ENCODE results near the gene ROR1. TPM values are rescaled to one million over a fixed set of nuclear protein-coding genes. Genes with fewer than 3 reads are reported as not detected.

Gene ROR1
- total RNA-seq, 1 donor from 2014 or later: 13.1 TPM

GRCh38 chr1:63907051-63907450 lies 133.2 kb downstream of the ROR1 start:
- DNase-seq (ENCODE audit: low spot score): no peak

DNA sequence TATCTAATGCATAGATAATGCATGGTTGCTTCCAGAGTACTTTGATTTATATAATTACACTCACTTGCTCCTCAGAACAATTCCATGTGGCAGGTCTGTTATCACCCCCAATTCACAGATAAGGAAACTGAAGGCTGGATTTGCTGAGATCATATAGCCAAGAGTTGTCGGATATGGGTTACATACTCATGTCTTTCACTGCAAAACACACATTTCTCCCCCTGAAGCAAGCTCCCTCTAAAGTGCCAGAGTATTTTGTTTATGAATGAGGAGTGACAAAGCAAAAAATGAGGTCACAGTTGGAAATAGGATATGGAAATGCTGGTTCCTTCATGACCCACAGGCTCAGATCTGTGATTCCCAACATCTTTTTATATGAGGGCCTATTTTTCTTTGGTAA lies 134.2 kb downstream of the ROR1 start:
- no peak for DNase-seq (ENCODE audit: low spot score)

DNA sequence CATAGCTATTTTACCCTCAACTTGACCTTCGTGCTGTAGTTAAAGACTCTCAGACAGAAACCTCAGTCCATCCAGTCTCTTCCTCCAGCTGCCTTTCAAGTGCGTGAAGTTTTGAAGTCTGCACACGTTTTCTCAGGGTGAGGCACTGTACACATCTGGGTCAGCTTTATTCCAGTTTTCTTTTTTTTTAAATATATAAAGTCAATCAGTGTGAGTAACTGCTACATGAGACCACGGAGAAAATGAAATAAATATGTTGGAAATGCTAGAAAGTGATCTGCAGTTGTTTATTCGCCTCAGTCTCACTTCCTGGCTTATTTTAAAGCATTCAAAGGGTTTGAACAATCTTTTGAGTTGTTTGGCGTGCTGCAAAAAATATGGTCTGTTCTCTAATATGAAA lies 135.7 kb downstream of the ROR1 start:
- DNase-seq (ENCODE audit: low spot score): no peak

DNA sequence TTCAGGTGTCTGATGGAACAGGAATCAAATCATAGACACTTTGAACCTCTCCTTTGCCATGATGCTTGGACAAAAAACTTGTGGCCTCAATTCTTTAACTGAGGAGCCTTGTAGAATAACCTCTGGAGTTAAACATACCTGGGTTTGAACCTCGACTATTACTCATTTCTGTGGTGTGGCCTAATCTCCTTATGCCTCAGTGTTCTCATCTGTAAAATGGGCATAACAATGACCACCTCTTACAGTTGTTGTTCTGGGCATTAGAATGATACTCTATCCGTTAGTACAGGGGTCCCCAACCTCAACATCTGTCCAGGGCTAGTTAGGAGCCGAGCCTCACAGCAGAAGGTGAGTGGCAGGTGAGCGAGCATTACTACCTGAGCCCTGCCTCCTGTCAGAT lies 137.2 kb downstream of the ROR1 start:
- no peak for DNase-seq (ENCODE audit: low spot score)

- DNase-seq (ENCODE audit: low spot score): no peak
Observed at GRCh38 chr1:63912643-63913042, 138.8 kb downstream of the ROR1 start.

GRCh38 chr1:63913533-63913932 lies 139.7 kb downstream of the ROR1 start:
- no peak for DNase-seq (ENCODE audit: low spot score)

GRCh38 chr1:63914241-63914640 lies 140.4 kb downstream of the ROR1 start:
- DNase-seq (ENCODE audit: low spot score): no peak

GRCh38 chr1:63914706-63915105 lies 140.9 kb downstream of the ROR1 start:
- no peak for DNase-seq (ENCODE audit: low spot score)

- DNase-seq (ENCODE audit: low spot score): no peak
Observed at GRCh38 chr1:63915121-63915520, 141.3 kb downstream of the ROR1 start.

GRCh38 chr1:63916485-63917360 lies 142.9 kb downstream of the ROR1 start:
- peak; percentile 56 for DNase-seq (ENCODE audit: low spot score)

DNA sequence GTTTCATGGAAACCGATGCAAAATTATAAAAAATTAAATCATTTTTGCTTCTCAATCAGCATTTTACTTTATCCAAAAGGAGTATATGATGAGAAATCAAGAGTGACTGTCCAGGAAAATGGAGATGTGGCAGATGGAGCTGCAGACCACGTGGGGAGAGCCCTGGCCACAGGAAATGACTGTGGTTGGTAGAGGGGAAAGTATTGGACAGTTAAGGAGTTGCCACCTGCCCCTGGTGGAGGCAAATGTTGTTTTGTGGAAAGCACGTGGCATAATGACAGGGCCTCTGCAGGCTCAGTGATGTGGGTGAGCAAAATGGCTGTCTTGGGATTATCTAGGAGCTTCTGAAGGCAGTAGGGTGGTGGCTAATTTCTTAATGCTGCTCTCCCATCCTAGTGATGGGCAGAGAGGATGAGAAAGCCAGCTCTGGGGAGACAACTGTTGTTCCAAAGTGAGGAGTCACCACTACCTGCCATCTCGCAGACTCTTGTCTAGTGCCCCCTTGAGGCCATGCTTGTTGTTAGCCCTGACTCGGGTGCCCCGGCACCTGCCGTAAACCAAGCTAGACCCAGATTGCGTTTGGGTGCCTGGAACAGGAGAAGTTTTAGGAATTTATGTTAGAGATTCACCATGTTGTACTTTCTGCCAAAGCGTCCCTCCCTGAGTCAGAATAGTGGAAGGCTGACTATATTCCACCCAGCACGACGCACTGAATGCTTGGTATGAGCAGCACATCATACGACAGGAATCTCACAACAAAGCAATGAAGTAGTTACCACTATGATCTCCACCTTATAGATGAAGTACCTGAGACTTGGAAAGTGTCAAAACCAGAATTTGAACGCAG lies 144.0 kb downstream of the ROR1 start:
- no peak for DNase-seq (ENCODE audit: low spot score)

DNA sequence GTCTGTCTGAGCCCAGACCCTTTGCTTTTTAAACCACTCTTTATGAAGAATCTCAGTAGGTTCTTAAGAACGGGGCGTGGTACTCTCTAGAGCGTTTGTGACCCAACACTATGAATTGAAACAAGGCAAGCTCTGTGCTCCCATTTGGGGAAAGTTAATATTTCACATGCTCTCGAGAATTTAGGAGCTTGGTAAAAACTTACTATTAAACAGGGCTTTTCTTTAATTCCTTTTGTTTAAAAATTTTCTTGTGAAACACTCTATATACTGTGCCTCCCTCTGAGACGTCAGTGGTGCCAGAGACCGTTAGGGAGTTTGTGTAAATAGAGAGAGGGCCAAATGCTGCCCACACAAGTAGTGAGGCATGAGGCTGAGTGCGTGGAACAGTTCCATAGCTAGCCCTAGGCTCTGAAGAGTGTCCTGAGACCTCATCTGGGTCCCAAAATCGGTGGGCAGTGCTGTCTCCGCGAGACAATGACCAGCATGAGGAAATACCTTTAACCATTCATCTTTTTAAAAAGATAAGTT lies 144.7 kb downstream of the ROR1 start:
- no peak for DNase-seq (ENCODE audit: low spot score)

GRCh38 chr1:63920154-63921117 lies 146.6 kb downstream of the ROR1 start:
- peak; percentile 22 for DNase-seq (ENCODE audit: low spot score)

DNA sequence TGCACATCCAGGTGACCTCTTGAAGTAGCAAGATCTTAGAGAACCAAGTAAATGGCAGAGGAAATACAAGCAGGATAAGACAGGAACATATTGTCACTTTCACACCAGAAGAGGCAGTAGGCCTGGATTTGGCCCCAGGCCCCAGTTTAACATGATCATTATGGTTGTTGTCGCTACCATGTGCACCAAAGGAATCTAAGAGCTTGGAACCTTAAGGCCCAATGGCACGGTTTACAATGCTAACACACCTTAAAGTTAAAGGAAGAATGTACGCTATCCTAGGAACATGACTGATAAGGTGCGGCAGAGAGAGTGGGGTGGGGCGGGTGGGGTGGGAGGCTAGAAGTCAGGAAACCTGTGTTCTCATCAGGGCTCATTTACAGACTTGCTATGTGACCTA lies 147.5 kb downstream of the ROR1 start:
- no peak for DNase-seq (ENCODE audit: low spot score)

DNA sequence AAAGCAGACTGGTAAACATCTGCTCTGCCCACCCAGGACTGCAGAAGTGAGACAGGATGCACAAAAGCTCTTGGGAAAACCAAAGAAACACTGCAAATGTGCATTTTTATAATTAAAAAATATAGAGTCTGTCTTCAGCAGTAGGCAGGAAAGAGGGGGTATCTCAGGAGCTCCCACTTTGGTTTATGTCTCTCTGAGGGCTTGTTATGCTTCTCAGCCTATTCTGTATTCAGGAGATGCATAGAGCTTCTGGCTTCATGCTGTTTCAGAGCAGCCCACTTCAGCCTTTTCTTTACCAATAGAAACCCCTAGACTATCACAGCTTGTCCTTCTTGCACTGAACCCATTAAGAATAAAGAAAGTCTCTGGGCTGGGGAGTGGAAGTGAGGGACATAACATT lies 148.0 kb downstream of the ROR1 start:
- no peak for DNase-seq (ENCODE audit: low spot score)

GRCh38 chr1:63922848-63923247 lies 149.0 kb downstream of the ROR1 start:
- no peak for DNase-seq (ENCODE audit: low spot score)

GRCh38 chr1:63923302-63923701 lies 149.5 kb downstream of the ROR1 start:
- no peak for DNase-seq (ENCODE audit: low spot score)

- no peak for DNase-seq (ENCODE audit: low spot score)
Observed at GRCh38 chr1:63924600-63924999, 150.8 kb downstream of the ROR1 start.

GRCh38 chr1:63928186-63929105 lies 154.6 kb downstream of the ROR1 start:
- no peak for DNase-seq (ENCODE audit: low spot score)

DNA sequence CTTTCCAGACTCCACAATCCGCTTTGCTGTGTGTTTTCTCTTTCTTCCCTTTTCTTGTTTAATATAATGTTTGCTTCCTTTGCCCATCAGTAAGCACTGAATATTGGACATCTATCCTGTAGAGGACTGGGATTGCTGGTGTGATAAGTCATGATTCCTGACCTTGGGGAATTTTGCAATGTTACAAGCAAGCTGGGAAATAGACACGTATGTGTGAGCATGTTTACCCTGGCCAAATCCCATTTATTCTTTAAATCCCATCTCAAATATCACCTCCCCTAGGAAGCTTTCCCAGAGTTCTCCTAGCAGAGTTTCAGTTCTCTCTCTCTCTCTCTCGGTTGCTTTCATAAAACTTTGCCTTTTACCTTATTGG lies 155.3 kb downstream of the ROR1 start:
- DNase-seq (ENCODE audit: low spot score): no peak
